Liver (tissue), 9 donors: ENCODE results near the gene TEX29. TPM values are rescaled to one million over a fixed set of nuclear protein-coding genes. Genes with fewer than 3 reads are reported as not detected.

Source experiments
- DNase-seq: peaks from one replicate; pipeline ENCODE4 v3.0.0-alpha.2; 2017; ENCODE audit warnings: low spot score
- H3K27ac ChIP-seq, 2 donors: one replicate each; pipeline ENCODE4 v1.7.0; 2013; ENCODE audit warnings: inconsistent platforms in 2 of 2, low read length in 2 of 2, control low read depth in 1 of 2, low read depth in 1 of 2, mild to moderate bottlenecking in 1 of 2
- H3K27me3 ChIP-seq, 4 donors: one replicate each; pipeline versions ENCODE4 v1.6.1 to v1.7.0; 2013; ENCODE audit warnings: low read length in 3 of 4, inconsistent platforms in 1 of 4, mild to moderate bottlenecking in 1 of 4, moderate library complexity in 1 of 4; ENCODE audit not compliant: control insufficient read depth in 4 of 4, insufficient read depth in 4 of 4
- H3K36me3 ChIP-seq, 4 donors: one replicate each; pipeline versions ENCODE4 v1.6.1 to v1.7.0; 2013; ENCODE audit warnings: low read length in 3 of 4, mild to moderate bottlenecking in 3 of 4, low read depth in 1 of 4, moderate library complexity in 1 of 4; ENCODE audit not compliant: control insufficient read depth in 4 of 4, insufficient read depth in 3 of 4
- H3K4me1 ChIP-seq, 4 donors: one replicate each; pipeline versions ENCODE4 v1.6.1 to v1.7.0; 2013; ENCODE audit warnings: low read length in 3 of 4, mild to moderate bottlenecking in 3 of 4, moderate library complexity in 1 of 4; ENCODE audit not compliant: control insufficient read depth in 4 of 4, insufficient read depth in 4 of 4
- H3K4me3 ChIP-seq, 3 donors: one replicate each; pipeline versions ENCODE4 v1.6.1 to v1.7.0; 2013; ENCODE audit warnings: low read length in 3 of 3, control low read depth in 1 of 3, low read depth in 1 of 3, mild to moderate bottlenecking in 1 of 3
- H3K9ac ChIP-seq, 2 donors: one replicate each; pipeline ENCODE4 v1.7.0; 2013; ENCODE audit warnings: low read length in 2 of 2, mild to moderate bottlenecking in 2 of 2, moderate library complexity in 2 of 2, control low read depth in 1 of 2, low read depth in 1 of 2
- H3K9me3 ChIP-seq, 4 donors: one replicate each; pipeline versions ENCODE4 v1.6.1 to v1.7.0; 2013; ENCODE audit warnings: low read length in 3 of 4; ENCODE audit not compliant: control insufficient read depth in 4 of 4
- EGR1 ChIP-seq, 2 donors: IDR thresholded peaks; 2 replicates each; pipeline ENCODE4 v1.6.1; 2016 to 2018; ENCODE audit warnings: antibody characterized with exemption in 2 of 2, low read depth in 2 of 2
- GABPA ChIP-seq, 2 donors: IDR thresholded peaks in 1 of 2; conservative IDR thresholded peaks in 1 of 2; 2 replicates each; pipeline ENCODE4 v1.6.1; 2016; ENCODE audit warnings: antibody characterized with exemption in 2 of 2, mild to moderate bottlenecking in 1 of 2, moderate library complexity in 1 of 2
- HNF4A ChIP-seq, 2 donors: conservative IDR thresholded peaks; 2 replicates each; pipeline ENCODE4 v1.6.1; 2016; ENCODE audit warnings: antibody characterized with exemption in 2 of 2, mild to moderate bottlenecking in 2 of 2
- JUND ChIP-seq, 2 donors: IDR thresholded peaks; 2 replicates each; pipeline ENCODE4 v1.6.1; 2016; ENCODE audit warnings: antibody characterized with exemption in 2 of 2
- RAD21 ChIP-seq, 2 donors: IDR thresholded peaks; 2 replicates each; pipeline ENCODE4 v1.6.1; 2016; ENCODE audit warnings: antibody characterized with exemption in 2 of 2, mild to moderate bottlenecking in 2 of 2
- SP1 ChIP-seq: IDR thresholded peaks from 2 replicates; pipeline ENCODE4 v1.6.1; 2018; ENCODE audit warnings: antibody characterized with exemption, mild to moderate bottlenecking
- TAF1 ChIP-seq: conservative IDR thresholded peaks from 2 replicates; pipeline ENCODE4 v1.6.1; 2016; ENCODE audit warnings: antibody characterized with exemption, mild to moderate bottlenecking
- WGBS: extraction: QIAGEN DNeasy Blood & Tissue Kit; methylation state at CpG from one replicate; pipeline ENCODE4 v1.1.7; 2013; 5-methylcytosine and 5-hydroxymethylcytosine counted together
- polyA plus RNA-seq, 2 donors: library from polyadenylated mRNA; stranded (reverse) in 1 of 2; unstranded in 1 of 2; fragments of 200-250 nt in 1 of 2; fragments of >200 nt in 1 of 2; fragmentation: Nextera tagmentation in 1 of 2; extraction: Ambion mirVana in 1 of 2; gene quantifications; one replicate each; pipeline versions ENCODE4 v1.2.1 to v1.2.3, GENCODE V29; 2013 to 2015
- total RNA-seq, 2 donors: library from RNA; depleted of rRNA; stranded (reverse); fragments of >200 nt; gene quantifications; one replicate each; pipeline ENCODE4 v1.2.3, GENCODE V29; 2014
- TF ChIP-seq, protein P1 (sequence below): fragments of 150-350 bp; IDR thresholded peaks from 2 replicates; pipeline ENCODE4 v1.5.1; 2017; ENCODE audit warnings: improper control_type of control experiment, low read depth, low read length; ENCODE audit not compliant: missing input control
- TF ChIP-seq, protein P2 (sequence below): IDR thresholded peaks from 2 replicates; pipeline ENCODE4 v1.6.1; 2016; ENCODE audit warnings: antibody characterized with exemption
- TF ChIP-seq, protein P3 (sequence below): IDR thresholded peaks from 2 replicates; pipeline ENCODE4 v1.6.1; 2016; ENCODE audit warnings: antibody characterized with exemption
- donor health status: healthy.
- donor health status: healthy.
- donor health status: healthy.
- donor health status: healthy.
- donor health status: healthy.

Gene TEX29
- total and polyA plus RNA-seq, 4 donors, result 0.17 TPM; not detected in 3

DNA sequence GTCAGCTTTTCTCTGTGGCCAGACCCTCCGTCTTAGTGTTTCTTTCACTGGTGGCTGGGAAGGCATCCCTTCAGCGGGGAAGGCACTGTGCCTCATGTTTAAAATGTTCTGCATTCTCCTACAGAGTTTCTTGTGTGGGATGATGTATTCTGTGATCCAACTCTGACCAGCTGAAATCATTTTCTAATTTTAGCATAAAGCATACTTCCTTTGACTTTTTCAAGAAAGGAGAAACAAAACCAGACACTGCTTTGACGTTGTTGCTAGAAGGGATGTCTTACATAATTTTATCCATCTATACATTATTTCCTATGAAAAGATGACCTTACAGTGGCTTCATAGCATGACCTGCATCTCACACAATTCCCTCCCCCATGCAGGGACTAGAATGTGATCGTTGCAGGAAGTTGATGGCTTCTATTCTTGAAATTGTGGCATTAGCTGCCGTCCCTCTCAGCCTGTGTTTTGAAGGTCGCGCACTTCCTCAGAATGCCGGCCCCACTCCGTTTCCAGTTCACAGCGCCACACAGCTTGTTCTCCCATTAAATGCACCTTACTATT is 38.6 kb upstream of the TEX29 start:
- H3K27ac ChIP-seq, result peak overlapping the region in 1 of 2 donors; percentile 16
- H3K4me3 ChIP-seq, result no peak overlapping the region
- TF ChIP-seq SP1 (no peak), RAD21 (IDR thresholded peaks at IDR 0.05) (peak in 1 of 2 donors; percentile 13)
- TF ChIP-seq, protein P1, sequence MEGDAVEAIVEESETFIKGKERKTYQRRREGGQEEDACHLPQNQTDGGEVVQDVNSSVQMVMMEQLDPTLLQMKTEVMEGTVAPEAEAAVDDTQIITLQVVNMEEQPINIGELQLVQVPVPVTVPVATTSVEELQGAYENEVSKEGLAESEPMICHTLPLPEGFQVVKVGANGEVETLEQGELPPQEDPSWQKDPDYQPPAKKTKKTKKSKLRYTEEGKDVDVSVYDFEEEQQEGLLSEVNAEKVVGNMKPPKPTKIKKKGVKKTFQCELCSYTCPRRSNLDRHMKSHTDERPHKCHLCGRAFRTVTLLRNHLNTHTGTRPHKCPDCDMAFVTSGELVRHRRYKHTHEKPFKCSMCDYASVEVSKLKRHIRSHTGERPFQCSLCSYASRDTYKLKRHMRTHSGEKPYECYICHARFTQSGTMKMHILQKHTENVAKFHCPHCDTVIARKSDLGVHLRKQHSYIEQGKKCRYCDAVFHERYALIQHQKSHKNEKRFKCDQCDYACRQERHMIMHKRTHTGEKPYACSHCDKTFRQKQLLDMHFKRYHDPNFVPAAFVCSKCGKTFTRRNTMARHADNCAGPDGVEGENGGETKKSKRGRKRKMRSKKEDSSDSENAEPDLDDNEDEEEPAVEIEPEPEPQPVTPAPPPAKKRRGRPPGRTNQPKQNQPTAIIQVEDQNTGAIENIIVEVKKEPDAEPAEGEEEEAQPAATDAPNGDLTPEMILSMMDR, result no peak
- TF ChIP-seq, protein P2, sequence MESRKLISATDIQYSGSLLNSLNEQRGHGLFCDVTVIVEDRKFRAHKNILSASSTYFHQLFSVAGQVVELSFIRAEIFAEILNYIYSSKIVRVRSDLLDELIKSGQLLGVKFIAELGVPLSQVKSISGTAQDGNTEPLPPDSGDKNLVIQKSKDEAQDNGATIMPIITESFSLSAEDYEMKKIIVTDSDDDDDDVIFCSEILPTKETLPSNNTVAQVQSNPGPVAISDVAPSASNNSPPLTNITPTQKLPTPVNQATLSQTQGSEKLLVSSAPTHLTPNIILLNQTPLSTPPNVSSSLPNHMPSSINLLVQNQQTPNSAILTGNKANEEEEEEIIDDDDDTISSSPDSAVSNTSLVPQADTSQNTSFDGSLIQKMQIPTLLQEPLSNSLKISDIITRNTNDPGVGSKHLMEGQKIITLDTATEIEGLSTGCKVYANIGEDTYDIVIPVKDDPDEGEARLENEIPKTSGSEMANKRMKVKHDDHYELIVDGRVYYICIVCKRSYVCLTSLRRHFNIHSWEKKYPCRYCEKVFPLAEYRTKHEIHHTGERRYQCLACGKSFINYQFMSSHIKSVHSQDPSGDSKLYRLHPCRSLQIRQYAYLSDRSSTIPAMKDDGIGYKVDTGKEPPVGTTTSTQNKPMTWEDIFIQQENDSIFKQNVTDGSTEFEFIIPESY, result no peak
- TF ChIP-seq, protein P3, sequence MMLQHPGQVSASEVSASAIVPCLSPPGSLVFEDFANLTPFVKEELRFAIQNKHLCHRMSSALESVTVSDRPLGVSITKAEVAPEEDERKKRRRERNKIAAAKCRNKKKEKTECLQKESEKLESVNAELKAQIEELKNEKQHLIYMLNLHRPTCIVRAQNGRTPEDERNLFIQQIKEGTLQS, result no peak
- DNase-seq, result no peak
- no peaks in the 10 kb centered on the region for H3K27me3 ChIP-seq
- H3K9me3 ChIP-seq, result no peaks in the 10 kb centered on the region
- peaks cover 15 to 63% (median 48%) of the 10 kb centered on the region in 4 donors for H3K36me3 ChIP-seq
- no peak overlapping the region for H3K9ac ChIP-seq
- H3K4me1 ChIP-seq, result peaks cover 0 to 11% (median 3%) of the 10 kb centered on the region in 4 donors
- WGBS, result 62% methylated on average over 10 of the region's 10 CpGs

DNA sequence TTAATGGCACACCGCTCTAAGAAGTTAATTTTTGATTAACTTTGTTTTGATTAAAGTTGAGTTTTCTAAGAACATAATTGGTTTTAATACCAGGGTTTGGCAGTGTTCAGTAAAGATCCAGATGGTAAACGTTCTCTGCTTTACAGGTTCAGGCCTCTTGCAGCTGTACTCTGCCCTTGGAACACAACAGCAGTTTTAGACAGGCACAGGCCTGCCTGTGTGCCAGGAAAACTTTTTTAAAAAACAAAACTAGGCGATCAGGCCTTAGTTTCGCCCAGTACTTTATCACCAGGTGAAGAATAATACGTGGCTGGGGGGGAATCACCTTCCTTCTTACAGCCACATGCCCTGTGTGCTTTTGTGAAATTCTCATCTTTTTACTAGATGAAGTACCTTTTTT is 38.0 kb upstream of the TEX29 start:
- TF ChIP-seq EGR1 (IDR thresholded peaks at IDR 0.05; ENCODE audit: low read depth in 2 of 2), result no peak
- peak in 1 of 2 donors; percentile 45 for TF ChIP-seq HNF4A (conservative IDR thresholded peaks at IDR 0.05)
- Histone ChIP-seq H3K27ac (peak overlapping the region in 1 of 2 donors; percentile 16), H3K9me3 (no peaks in the 10 kb centered on the region), H3K4me1 (peaks cover 0 to 11% (median 3%) of the 10 kb centered on the region in 4 donors), H3K27me3 (no peaks in the 10 kb centered on the region), H3K36me3 (peaks cover 17 to 68% (median 50%) of the 10 kb centered on the region in 4 donors), H3K9ac (no peak overlapping the region), H3K4me3 (no peak overlapping the region)
- 42% methylated on average over 5 of the region's 5 CpGs for WGBS
- DNase-seq, result no peak

DNA sequence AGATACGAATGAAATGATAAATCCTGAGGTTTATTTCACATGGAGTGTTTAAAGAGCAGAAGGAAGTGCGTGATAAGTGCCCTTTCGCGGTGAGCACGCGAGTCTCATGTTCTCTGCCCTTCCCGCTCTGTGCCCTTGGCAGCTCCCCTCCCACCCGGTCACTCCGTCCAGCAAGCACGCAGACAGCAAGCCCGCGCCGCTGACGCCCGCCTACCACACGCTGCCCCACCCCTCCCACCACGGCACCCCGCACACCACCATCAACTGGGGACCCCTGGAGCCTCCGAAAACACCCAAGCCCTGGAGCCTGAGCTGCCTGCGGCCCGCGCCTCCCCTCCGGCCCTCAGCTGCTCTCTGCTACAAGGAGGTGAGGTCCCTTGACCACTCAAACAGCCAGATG is 37.4 kb upstream of the TEX29 start:
- H3K9ac ChIP-seq, result no peak overlapping the region
- H3K9me3 ChIP-seq, result no peaks in the 10 kb centered on the region

More for the DNA sequence above, 37.4 kb upstream of the TEX29 start:
- H3K4me3 ChIP-seq, result no peak overlapping the region
- H3K27me3 ChIP-seq, result no peaks in the 10 kb centered on the region
- WGBS, result 96% methylated on average over 23 of the region's 23 CpGs
- H3K27ac ChIP-seq, result peak overlapping the region in 1 of 2 donors; percentile 16
- no peak for DNase-seq
- peaks cover 0 to 11% (median 3%) of the 10 kb centered on the region in 4 donors for H3K4me1 ChIP-seq
- TF ChIP-seq SP1 (no peak), TAF1 (no peak), EGR1 (IDR thresholded peaks at IDR 0.05; ENCODE audit: low read depth in 2 of 2) (no peak), JUND (IDR thresholded peaks at IDR 0.05) (no peak), GABPA (IDR thresholded peaks at IDR 0.05 in 1 of 2, conservative IDR thresholded peaks at IDR 0.05 in 1 of 2) (no peak)
- TF ChIP-seq, protein P2, result no peak
- TF ChIP-seq, protein P3, result no peak
- H3K36me3 ChIP-seq, result peaks cover 19 to 65% (median 50%) of the 10 kb centered on the region in 4 donors
